Kidney glomerular epithelial cell (primary cell): ENCODE data around the gene DACT2.
A peak's percentile ranks its signal among the peaks of the same experiment; 100 is the strongest.
"Not testable (repeated sequence)": the region's sequence is repeated elsewhere in the genome, so short reads cannot be mapped to it uniquely, and the experiment has no call there.

ENCODE experiments used
- DNase-seq: peaks from one replicate; lab custom pipeline; 2025; lab: John Stamatoyannopoulos, UW

DACT2 gene

DNA sequence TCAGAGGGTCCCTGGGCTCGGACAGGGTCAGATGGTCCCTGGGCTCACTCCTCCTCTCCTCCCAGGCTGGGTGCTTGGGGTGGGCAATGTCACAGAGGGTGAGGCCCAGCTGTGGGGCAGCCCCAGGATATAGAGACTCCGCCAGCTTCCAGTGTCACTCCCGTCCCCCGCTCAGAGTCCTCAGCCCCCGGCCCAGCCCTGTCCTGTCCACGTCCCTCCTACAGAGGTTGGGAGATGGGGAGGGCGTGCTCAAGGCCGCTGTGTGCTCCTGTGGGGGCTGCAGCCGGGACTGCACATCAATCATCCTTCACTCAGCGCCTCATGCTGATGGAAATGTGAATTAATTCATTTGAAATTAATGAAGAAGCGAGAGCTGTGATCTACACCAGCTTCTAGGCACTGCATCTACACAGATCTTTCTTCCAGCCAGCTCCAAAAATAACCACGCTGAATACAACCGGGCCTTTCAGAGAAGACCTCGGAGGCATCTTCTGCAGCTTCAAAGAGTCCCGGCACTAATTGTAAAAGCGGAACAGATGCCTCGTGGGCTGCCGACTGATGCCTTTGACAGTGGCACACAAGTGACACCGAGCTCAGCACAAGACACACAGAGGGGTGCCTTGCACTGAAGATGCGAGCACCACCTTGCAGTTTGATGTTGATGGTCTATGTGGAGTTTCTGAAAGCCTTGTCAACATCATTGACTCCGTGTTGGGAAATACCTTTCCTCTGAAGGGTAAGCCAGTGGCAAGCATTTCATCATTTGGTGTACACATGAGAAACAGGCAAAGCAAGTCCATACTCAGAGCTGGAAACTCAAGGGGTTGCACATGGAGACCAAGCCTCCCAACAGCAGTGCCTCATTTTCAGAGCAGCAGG is 39.3 kb downstream of the DACT2 start:
- no peak for DNase-seq

DNA sequence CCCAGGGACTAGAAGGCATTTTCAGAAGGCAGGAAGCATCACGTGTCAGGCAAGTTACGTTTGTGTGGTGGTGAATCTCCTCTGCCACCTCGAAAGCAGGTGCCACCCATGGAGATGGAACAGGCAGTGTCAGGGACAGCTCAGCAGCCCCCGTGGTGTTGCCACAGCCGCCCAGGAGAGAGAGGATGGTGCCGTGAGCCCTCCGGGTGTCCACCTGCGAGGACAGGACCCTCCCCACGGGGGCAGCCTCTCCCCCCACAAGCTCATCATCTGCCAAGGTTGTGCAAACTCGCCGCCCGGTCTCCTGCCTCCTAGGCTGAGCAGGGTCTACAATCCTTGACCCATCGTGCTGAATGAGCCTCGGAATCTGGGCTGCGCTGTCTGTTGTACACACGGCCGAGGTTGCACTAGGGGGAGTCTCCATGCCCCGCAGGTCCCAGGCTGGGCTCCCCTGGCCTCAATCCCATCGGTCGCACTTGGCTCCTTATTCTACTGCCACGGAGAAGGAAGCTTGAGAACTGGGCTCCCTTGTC is 40.1 kb downstream of the DACT2 start:
- no peak for DNase-seq

GRCh38 chr6:168278904-168279303 is 40.7 kb downstream of the DACT2 start:
- no peak for DNase-seq

DNA sequence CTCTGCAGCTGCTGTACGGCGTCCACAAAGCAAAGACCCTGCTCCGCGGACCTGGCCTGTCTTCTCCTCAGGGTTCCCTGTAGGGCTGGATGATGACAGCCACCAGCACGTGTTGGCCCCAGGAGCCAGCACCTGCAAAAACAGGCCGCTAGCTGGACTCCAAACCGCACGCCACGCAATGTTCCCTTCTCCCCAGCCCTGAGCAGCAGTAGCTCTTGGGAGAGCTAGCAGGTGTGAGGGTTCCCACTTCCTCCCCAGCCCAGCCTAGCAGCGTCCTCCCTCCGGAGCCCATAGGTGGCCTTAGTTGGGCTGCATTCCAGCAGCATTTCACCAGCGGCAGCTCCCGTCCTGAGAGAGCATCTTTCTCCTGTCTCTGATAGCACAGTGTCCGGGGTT is 42.3 kb downstream of the DACT2 start:
- DNase-seq: no peak

DNA sequence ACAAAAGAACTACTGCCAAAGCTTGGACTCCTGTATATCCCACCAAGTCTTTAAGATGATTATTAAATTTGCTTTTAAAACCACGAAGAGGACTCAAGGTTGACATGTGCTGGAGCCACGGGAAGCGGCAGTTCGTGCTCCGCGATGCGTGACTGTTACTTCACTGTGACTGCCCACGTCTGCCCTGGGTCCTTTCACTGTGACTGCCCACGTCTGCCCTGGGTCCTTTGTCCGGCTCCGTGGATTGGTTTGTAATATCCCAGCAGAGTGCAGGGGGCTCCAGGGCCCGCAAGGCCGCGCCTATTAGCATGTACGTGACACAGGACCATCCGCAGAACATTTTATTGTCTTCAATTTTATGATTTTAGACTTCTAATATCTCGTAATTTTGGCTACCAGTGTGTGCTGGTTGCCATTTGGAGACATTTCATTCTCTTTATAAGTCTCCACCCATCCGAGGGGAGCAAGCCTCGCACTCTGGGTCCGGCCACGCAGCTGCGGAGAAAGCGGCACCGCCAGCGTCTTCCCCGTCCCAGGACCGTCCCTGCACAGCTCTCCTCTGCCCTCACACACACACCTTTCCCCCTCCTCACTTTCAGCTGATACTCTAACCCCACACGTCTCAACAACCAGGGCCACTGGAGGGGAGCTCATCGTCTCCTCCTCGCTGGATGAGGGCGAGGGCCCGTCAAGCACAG is 42.9 kb downstream of the DACT2 start:
- DNase-seq: no peak

- no peak for DNase-seq
Measured at GRCh38 chr6:168275168-168275567, 44.4 kb downstream of the DACT2 start.

DNA sequence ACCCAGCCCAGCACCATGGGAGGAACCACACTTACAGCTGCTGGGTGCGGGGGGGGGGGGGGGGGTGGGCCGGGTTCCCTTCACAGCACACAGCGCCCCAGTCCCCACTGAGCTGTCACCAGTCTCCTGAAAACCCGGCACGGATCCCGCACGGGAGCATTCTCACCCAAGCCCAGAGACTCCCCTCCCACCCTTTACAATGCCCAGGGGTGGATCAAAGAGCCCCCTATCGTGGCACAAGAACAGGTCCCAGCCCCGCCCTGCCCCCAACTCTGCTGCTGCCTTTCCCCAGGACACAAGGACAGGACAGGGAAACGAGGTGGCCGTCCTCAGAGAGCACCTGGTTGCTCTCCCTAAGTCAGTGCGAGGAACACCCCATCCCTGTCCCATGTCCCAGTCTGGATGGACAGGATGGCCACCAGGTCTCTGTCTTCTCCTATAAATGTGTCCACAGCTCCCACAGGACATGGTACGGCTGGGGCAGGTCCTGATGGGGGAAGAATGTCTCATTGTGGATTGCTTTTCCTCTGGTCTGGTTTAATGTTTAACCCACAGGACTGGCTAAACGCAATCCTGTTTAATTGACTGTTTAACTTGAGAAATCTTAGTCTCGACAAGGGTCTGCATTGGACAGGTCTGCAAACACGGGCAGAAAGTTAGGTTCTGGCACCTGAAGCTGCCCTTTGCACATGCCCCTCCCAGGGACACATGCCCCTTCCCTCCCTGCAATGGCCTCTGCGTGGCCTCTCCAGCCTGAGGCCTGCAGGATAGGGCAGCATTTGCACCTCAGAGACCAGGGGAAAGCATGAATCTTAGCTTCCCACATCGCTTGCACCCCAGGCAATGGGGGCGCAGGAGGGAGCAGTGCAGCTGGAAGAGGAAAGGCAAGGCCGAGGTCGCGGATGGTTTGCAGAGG is 45.3 kb downstream of the DACT2 start:
- DNase-seq: peak; percentile 59

DNA sequence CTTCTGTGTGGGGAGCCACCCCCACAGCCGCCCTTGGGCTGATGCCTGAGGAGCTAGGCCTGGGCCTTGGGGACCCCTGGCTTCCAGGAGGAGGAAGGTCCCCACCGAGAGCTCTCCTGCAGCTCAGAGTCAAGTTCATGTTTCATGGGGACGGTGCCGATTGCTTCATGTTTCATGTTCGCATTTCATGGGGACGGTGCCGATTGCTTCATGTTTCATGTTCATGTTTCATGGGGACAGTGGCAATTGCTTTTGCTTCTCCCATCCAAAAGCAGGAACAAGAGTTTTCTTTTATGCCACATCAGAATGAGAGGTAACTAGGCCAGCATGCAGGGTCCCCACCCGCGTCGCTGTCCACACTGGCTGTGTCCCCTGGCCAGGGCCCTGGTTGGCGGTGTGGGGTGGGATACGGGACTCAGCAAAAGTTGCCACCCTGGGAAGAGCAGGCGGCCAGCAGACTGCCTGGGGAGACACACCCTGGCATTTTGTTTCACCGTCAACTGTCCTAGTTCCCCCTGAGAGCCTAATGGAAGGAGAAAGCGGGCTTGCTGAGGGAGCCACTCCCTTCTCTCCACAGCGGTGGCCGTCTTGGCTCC is 46.0 kb downstream of the DACT2 start:
- DNase-seq: no peak

GRCh38 chr6:168272415-168273325 is 46.9 kb downstream of the DACT2 start:
- no peak for DNase-seq

DNA sequence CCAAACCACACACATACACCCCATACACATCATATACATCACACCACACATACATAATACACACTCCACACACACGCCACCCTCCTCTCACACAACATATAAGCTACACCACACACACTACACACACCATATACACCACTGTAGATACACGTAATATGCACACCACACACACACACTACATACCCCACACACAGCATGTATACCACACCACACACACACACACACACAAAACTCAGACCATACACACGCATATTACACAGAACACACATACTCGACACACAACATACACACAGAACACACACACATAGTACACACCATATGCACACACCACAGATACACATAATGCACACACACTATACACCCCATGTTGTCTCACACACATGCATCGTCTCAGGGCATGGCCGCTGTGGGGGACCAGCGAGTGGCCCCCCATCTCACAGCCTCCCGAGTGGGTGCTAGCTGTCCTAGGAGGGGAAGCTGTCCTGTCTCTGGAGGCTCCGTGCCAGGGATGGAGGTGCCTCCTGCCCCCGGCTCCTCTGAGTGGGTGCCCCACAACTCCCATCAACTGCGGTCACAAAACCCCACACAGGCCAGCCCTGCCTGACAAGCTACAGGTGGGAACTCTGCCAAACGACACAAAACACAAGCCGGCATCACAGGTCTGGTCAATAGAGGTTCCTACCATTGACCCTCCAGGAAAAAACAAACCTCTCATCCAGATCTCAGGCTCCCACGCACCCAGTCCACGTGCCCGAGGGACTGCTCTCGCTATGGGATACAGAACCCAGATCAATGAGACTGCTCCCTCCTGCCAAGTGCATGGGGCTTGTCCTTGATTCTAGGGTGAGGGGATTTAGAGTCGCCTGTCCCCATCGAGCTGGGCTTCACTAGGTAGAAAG is 49.1 kb downstream of the DACT2 start:
- no peak for DNase-seq

DNA sequence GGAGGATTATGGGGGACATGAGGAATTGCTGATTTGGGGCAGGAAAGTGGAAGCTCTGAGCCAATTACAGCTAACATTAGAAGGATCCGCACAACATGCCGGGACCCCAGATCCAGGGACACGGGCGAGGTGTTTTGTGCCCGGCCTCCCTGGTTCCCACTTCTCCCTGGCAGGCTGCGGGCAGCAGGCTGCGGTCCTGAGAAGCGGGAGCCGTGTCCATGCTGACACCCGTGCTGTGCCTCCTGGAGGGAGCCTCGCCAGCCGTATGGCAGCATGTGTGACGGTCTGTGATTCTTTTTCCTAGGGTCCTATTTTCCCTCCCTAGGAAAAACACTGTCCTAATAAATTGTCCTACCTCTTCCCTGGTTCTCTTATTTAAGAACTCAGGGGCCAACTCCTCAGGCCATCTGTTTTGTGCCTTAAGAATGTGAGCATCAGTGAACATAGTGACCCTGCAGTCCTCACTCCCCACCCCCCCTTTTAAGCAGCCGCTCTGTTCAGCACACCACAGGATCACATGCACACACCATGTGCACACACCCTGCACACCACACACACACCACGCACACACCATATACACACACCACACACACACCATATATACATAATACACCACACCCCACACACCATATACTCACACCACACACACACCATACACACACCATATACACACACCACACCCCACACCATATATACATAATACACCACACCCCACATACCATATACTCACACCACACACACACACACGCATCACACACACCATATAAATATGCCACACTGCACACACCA is 49.9 kb downstream of the DACT2 start:
- DNase-seq: no peak

DNA sequence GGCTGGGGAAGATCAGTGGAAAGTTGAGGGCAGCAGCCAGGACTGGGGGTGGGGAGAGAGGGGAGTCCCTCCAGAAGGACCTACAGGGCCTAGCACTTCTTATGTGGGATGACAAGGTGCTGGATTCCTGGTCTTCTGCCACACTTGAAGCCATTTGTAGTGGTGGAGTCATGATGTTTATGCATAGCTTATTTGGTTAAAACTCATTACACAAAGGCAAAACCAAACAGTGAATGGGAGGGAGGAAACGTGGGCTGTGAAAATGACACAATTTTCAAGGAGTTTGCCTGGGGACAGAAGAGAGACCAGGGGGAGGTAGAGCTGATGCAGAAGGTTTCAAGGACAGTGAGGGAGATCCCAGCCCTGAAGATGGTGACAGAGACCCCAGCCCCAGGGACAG is 50.8 kb downstream of the DACT2 start:
- no peak for DNase-seq

GRCh38 chr6:168267779-168268178 is 51.8 kb downstream of the DACT2 start:
- DNase-seq: not testable (repeated sequence)

- DNase-seq: no peak
Measured at GRCh38 chr6:168265827-168266815, 53.5 kb downstream of the DACT2 start.

DNA sequence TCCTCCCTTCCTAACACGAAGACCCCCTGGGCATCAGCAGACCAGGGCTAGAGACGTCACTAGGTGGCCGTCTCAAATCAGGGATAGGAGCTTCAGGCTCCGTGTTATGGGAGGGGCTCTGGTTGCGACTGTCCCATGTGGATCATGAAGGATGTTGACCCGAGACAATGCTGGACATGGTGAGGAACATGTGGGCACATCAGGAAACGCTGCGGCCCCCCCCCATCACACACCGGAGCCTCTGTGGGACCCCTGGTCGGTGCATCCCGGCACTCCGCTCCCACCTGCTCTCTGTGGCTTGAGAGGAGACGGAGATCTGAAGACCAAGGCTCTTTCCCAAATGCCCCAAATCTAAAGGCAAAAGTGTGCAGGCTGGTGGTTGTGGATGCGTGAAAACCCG is 54.2 kb downstream of the DACT2 start:
- DNase-seq: no peak

DNA sequence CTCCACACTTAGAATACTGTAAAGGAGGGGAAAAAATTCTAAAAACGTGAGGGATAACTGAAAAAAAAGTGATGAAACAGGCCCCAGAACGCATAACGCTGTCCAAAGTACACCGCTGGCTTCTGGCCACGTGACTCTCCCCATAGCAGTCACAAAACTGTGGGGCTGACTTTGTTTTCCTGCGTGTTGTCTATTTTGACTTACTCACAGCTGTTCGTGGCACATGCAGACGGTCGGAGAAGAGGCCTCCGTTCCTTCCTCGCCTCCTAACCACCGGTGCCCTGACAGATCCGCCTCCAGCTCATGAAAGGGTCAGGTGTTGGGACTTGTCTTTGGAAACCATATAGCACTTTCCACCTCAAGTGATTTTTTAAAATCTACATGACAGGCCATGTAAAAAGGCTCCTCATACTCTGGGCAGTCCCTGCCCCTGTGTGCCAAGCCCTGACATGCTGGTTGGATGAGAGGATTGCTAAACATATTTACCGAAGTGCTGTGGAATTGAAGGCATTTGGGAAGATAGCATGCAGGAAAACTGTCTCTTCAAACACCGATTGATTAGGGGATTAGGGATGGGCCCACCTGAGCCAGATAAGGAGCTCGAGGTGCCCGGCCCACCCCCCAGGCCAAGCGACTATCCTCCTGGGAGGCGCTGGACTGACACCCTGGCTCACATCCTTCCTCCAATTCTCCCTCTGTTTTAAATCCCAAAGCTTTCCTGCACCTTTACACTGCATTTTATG is 54.8 kb downstream of the DACT2 start:
- no peak for DNase-seq
